Aorta (tissue), 5 donors: ENCODE results near the gene ADAMTS17. TPM values are rescaled to one million over a fixed set of nuclear protein-coding genes. Genes with fewer than 3 reads are reported as not detected.

ENCODE experiments used
- ATAC-seq: fragments of 200-7000 bp; cut with Tn5 transposase; one replicate; pipeline ENCODE4 v1.9.1; 2022; ENCODE audit warnings: moderate library complexity; ENCODE audit not compliant: low FRiP score
- DNase-seq, 2 donors: peaks; one replicate each; pipeline ENCODE4 v3.0.0-alpha.2; 2020
- H3K27ac ChIP-seq, 2 donors: one replicate each; pipeline ENCODE4 v1.5.1; 2013; ENCODE audit warnings: low read length in 2 of 2, mild to moderate bottlenecking in 2 of 2, moderate library complexity in 2 of 2, control low read depth in 1 of 2, inconsistent platforms in 1 of 2, low read depth in 1 of 2
- H3K27me3 ChIP-seq, 2 donors: one replicate each; pipeline ENCODE4 v1.6.1; 2013; ENCODE audit warnings: control low read depth in 1 of 2, low read length in 1 of 2, mild to moderate bottlenecking in 1 of 2, moderate library complexity in 1 of 2; ENCODE audit not compliant: insufficient read depth in 2 of 2, control insufficient read depth in 1 of 2
- H3K36me3 ChIP-seq, 2 donors: one replicate each; pipeline ENCODE4 v1.6.1; 2013; ENCODE audit warnings: control low read depth in 1 of 2, low read length in 1 of 2, mild to moderate bottlenecking in 1 of 2; ENCODE audit not compliant: insufficient read depth in 2 of 2, control insufficient read depth in 1 of 2
- H3K4me1 ChIP-seq, 2 donors: one replicate each; pipeline ENCODE4 v1.6.1; 2013; ENCODE audit warnings: low read length in 2 of 2, control low read depth in 1 of 2, mild to moderate bottlenecking in 1 of 2, moderate library complexity in 1 of 2; ENCODE audit not compliant: insufficient read depth in 2 of 2, control insufficient read depth in 1 of 2
- H3K4me3 ChIP-seq, 2 donors: one replicate each; pipeline ENCODE4 v1.5.1; 2013; ENCODE audit warnings: low read length in 2 of 2, control low read depth in 1 of 2, mild to moderate bottlenecking in 1 of 2
- H3K9me3 ChIP-seq: one replicate; pipeline ENCODE4 v1.6.1; 2013; ENCODE audit warnings: mild to moderate bottlenecking, low read length; ENCODE audit not compliant: control insufficient read depth
- WGBS, 2 donors: extraction: QIAGEN DNeasy Blood & Tissue Kit; methylation state at CpG; one replicate each; pipeline ENCODE4 v1.1.7; 2013; 5-methylcytosine and 5-hydroxymethylcytosine counted together
- intact Hi-C, 2 donors: fragments of 100-400 bp; cut with DNase I; formaldehyde crosslinking; loops; one replicate each; pipeline versions ENCODE4 v1.14.2 to v1.15.0; 2022
- polyA plus RNA-seq, 2 donors: library from polyadenylated mRNA; stranded (reverse); fragments of 200-250 nt; gene quantifications; one replicate each; pipeline ENCODE4 v1.2.3, GENCODE V29; 2013
- total RNA-seq, 2 donors: library from RNA; stranded (reverse); fragmentation: NEBNext Ultra II Directional; extraction: Animal tissue kit (Norgen Biotek cat#: 25700); gene quantifications; one replicate each; pipeline ENCODE4 v1.2.1, GENCODE V29; 2021
- donor health status: healthy with polysubstance abuse.
- donor health status: Bipolar disorder and iron deficiency.
- donor health status: DM: no; HTN: no; CAD: no.
- donor health status: DM: no; HTN: no; CAD: no.
- donor health status: DM: yes; HTN: yes; CAD: no.

ADAMTS17 gene
- total and polyA plus RNA-seq, 4 donors, result 0.41 to 4.2 (median 1.8) TPM; not detected in 1

GRCh38 chr15:99925661-99926461, 415.9 kb downstream of the ADAMTS17 start:
- no peaks in the 10 kb centered on the region for H3K36me3 ChIP-seq
- H3K9me3 ChIP-seq, result no peaks in the 10 kb centered on the region
- intact Hi-C loops, result no loop called here
- H3K27ac ChIP-seq, result peak overlapping the region in 1 of 2 donors; percentile 39
- WGBS, 2 donors, result 13 to 17% methylated on average over 23 to 33 of the region's 33 CpGs
- no peaks in the 10 kb centered on the region for H3K4me1 ChIP-seq
- peak; percentile 77 to 88 for DNase-seq
- H3K4me3 ChIP-seq, result peak overlapping the region in 1 of 2 donors; percentile 16
- ATAC-seq, result peak; percentile 82
- H3K27me3 ChIP-seq, result no peaks in the 10 kb centered on the region

GRCh38 chr15:99923711-99924110, 418.1 kb downstream of the ADAMTS17 start:
- intact Hi-C loops, result no loop called here
- H3K27ac ChIP-seq, result no peak overlapping the region
- no peak for ATAC-seq
- DNase-seq, result no peak
- no peaks in the 10 kb centered on the region for H3K4me1 ChIP-seq
- no peaks in the 10 kb centered on the region for H3K9me3 ChIP-seq
- WGBS, 2 donors, result 8 to 11% methylated on average over 3 of the region's 3 CpGs
- no peak overlapping the region for H3K4me3 ChIP-seq
- no peaks in the 10 kb centered on the region for H3K27me3 ChIP-seq
- H3K36me3 ChIP-seq, result no peaks in the 10 kb centered on the region

Other genes starting within 250 kb of the ADAMTS17 start
- gene CERS3, start 187.0 kb upstream of the ADAMTS17 start, total RNA-seq, result not detected
- not detected for gene CERS3, start 187.0 kb upstream of the ADAMTS17 start, polyA plus RNA-seq